Calu3 (cell line): ENCODE results near the gene ATXN7. TPM values are rescaled to one million over a fixed set of nuclear protein-coding genes. Genes with fewer than 3 reads are reported as not detected.

Experiments used
- BruUV-seq: library from RNA; stranded (reverse); fragments of 400-500 nt; replicated peaks from 2 replicates; lab custom pipeline; 2021; lab: Mats Ljungman, UMichigan
- CTCF ChIA-PET: fragments of 300-600 bp; sonication (Branson Sonifier 250); formaldehyde crosslinking; loops from one replicate; lab custom pipeline; 2022; ENCODE audit warnings: antibody characterized with exemption; lab: Charles Lee
- DNase-seq: peaks from one replicate; pipeline ENCODE4 v3.0.0; 2022
- H3K27ac Mint-ChIP-seq: one replicate; pipeline ENCODE4 v1.8.0; 2022; ENCODE audit warnings: mixed read lengths; ENCODE audit not compliant: unreplicated experiment
- H3K27me3 Mint-ChIP-seq: one replicate; pipeline ENCODE4 v1.8.0; 2022; ENCODE audit warnings: mixed read lengths; ENCODE audit not compliant: unreplicated experiment
- H3K36me3 Mint-ChIP-seq: one replicate; pipeline ENCODE4 v1.8.0; 2022; ENCODE audit warnings: mild to moderate bottlenecking, moderate library complexity, mixed read lengths; ENCODE audit not compliant: insufficient read depth, unreplicated experiment
- H3K4me1 Mint-ChIP-seq: one replicate; pipeline ENCODE4 v1.8.0; 2022; ENCODE audit warnings: mild to moderate bottlenecking, low read depth, mixed read lengths; ENCODE audit not compliant: unreplicated experiment
- H3K4me3 Mint-ChIP-seq: one replicate; pipeline ENCODE4 v1.8.0; 2022; ENCODE audit warnings: mild to moderate bottlenecking, low read depth, moderate library complexity, mixed read lengths; ENCODE audit not compliant: unreplicated experiment
- H3K9me3 Mint-ChIP-seq: one replicate; pipeline ENCODE4 v1.8.0; 2022; ENCODE audit warnings: low read depth, mixed read lengths; ENCODE audit not compliant: unreplicated experiment
- intact Hi-C: fragments of 100-400 bp; cut with micrococcal nuclease; formaldehyde crosslinking; loops from one replicate; pipeline ENCODE4 v1.10.0; 2022; ENCODE audit not compliant: unreplicated experiment
- total RNA-seq: library from RNA; stranded (reverse); gene quantifications from 2 replicates; pipeline ENCODE4 v1.2.3, GENCODE V29; 2022
- TF ChIP-seq, protein P1 (sequence below): fragments of 200-600 bp; IDR thresholded peaks from one replicate; pipeline ENCODE4 v1.8.0; 2022; ENCODE audit warnings: antibody characterized with exemption; ENCODE audit not compliant: unreplicated experiment

The ATXN7 gene
- total RNA-seq, 1 experiment from 2014 or later: 31.2 TPM

DNA sequence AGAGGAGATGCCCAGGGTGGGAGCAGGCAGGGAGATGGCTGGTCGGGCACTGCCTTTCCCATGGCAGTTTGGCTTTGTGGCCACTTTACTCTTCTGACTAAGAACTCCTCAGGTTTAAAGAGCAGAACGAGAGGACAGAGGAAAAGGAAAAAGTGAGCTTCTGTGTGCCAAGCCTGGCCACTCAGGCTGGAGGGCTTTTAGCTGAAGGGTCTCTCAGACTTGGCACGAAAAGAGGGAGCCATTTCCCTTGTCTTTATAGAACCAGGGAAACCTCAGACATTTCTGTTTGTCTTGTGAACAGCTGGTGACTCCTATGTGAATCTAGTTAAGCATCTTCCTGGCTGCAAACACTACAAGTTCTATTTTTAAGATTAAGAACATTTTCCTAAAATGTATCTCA, 182.9 kb downstream of the ATXN7 start:
- H3K9me3 Mint-ChIP-seq: no peaks in the 10 kb centered on the region
- peaks cover 26% of the 10 kb centered on the region for H3K27me3 Mint-ChIP-seq
- no peak overlapping the region for H3K27ac Mint-ChIP-seq
- H3K4me3 Mint-ChIP-seq: no peak overlapping the region
- intact Hi-C loops: no loop called here
- no TSS peak for BruUV-seq
- no peak for DNase-seq
- CTCF ChIA-PET: no interaction called here
- H3K36me3 Mint-ChIP-seq: no peaks in the 10 kb centered on the region
- no peaks in the 10 kb centered on the region for H3K4me1 Mint-ChIP-seq
- TF ChIP-seq, protein P1, sequence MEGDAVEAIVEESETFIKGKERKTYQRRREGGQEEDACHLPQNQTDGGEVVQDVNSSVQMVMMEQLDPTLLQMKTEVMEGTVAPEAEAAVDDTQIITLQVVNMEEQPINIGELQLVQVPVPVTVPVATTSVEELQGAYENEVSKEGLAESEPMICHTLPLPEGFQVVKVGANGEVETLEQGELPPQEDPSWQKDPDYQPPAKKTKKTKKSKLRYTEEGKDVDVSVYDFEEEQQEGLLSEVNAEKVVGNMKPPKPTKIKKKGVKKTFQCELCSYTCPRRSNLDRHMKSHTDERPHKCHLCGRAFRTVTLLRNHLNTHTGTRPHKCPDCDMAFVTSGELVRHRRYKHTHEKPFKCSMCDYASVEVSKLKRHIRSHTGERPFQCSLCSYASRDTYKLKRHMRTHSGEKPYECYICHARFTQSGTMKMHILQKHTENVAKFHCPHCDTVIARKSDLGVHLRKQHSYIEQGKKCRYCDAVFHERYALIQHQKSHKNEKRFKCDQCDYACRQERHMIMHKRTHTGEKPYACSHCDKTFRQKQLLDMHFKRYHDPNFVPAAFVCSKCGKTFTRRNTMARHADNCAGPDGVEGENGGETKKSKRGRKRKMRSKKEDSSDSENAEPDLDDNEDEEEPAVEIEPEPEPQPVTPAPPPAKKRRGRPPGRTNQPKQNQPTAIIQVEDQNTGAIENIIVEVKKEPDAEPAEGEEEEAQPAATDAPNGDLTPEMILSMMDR: no peak

DNA sequence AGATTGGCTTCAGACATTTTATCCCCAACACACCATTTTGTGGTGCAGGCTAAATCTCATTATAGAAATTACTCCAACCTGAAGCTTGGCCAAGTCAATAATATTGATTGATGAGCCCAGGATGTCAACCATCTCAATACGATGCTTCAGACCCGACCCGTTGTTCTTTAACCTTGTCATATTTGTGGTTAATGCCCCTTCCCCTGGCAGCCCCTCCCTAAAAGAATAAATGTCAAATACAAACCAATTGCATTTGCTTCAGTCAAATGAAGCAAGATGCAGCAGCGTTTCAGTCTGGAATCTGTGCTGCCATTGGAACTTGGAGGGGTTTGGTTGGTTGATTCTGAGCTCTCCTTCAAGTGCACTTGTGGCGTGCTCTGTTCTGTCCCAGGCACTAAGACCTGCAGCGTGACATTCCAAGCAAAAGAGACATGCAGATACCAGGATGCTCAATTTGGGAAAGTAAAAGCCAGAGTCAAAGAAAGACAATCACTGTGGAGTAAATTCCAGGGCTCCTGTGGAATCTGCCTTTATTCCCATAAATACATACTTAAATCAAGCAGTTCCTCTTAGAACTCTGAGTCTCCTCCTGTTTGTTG, 183.4 kb downstream of the ATXN7 start:
- Mint-ChIP-seq H3K27ac (no peak overlapping the region), H3K4me1 (no peaks in the 10 kb centered on the region), H3K27me3 (peaks cover 26% of the 10 kb centered on the region), H3K4me3 (no peak overlapping the region), H3K36me3 (no peaks in the 10 kb centered on the region), H3K9me3 (no peaks in the 10 kb centered on the region)
- TF ChIP-seq, protein P1: no peak
- no peak for DNase-seq
- intact Hi-C loops: no loop called here
- CTCF ChIA-PET: no interaction called here
- BruUV-seq: no TSS peak

GRCh38 chr3:64047787-64048186, 184.1 kb downstream of the ATXN7 start:
- BruUV-seq: no TSS peak
- H3K9me3 Mint-ChIP-seq: no peaks in the 10 kb centered on the region
- H3K27me3 Mint-ChIP-seq: peaks cover 26% of the 10 kb centered on the region
- CTCF ChIA-PET: no interaction called here
- DNase-seq: no peak
- H3K4me1 Mint-ChIP-seq: no peaks in the 10 kb centered on the region
- TF ChIP-seq, protein P1: no peak
- H3K27ac Mint-ChIP-seq: no peak overlapping the region
- no peak overlapping the region for H3K4me3 Mint-ChIP-seq
- no peaks in the 10 kb centered on the region for H3K36me3 Mint-ChIP-seq
- intact Hi-C loops: no loop called here

- H3K27me3 Mint-ChIP-seq: peaks cover 26% of the 10 kb centered on the region
- no peaks in the 10 kb centered on the region for H3K36me3 Mint-ChIP-seq
- CTCF ChIA-PET: no interaction called here
- H3K4me3 Mint-ChIP-seq: no peak overlapping the region
- no peaks in the 10 kb centered on the region for H3K9me3 Mint-ChIP-seq
- no TSS peak for BruUV-seq
- no peaks in the 10 kb centered on the region for H3K4me1 Mint-ChIP-seq
- TF ChIP-seq, protein P1: no peak
- no peak for DNase-seq
- intact Hi-C loops: no loop called here
- H3K27ac Mint-ChIP-seq: no peak overlapping the region
Observed at GRCh38 chr3:64048631-64049061, 185.0 kb downstream of the ATXN7 start.
